ENCODE results near the gene KLHL35.

DNA sequence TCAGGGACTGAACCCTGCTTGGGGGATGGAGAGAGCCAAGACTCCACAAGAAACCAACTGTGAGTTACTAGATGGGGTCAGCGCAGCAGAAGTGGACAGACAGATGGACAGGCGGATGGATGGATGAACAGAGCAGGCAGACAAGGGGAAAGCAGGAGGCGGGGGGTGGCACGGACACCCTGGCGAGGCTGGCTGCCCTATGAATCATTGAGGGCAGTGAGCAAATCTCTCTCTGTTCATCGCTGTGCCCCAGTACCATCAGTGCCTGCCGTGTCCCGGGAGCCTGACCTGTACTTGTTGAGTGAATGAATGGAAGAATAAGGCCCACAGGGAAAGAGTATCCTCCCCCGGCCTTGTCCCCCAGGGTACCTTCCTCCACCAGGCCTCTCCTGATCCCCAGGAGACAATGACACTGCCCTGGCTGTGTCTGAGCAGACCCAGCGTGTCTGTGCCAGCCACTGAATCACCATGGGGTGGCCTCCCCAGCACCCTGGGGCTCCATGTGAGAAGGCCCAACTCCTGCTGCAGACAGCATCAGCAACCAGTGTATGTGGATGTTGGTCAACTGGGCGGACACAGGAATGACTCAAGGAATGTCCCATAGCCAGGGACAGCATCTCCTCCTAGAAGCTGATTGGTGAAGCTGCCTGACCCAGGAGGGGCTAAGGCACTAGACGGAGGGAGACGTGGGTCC, 5.1 kb upstream of the KLHL35 start:
- TF ChIP-seq POLR2A (IDR thresholded peaks at IDR 0.05), result no peak
- TF ChIP-seq, protein P1, sequence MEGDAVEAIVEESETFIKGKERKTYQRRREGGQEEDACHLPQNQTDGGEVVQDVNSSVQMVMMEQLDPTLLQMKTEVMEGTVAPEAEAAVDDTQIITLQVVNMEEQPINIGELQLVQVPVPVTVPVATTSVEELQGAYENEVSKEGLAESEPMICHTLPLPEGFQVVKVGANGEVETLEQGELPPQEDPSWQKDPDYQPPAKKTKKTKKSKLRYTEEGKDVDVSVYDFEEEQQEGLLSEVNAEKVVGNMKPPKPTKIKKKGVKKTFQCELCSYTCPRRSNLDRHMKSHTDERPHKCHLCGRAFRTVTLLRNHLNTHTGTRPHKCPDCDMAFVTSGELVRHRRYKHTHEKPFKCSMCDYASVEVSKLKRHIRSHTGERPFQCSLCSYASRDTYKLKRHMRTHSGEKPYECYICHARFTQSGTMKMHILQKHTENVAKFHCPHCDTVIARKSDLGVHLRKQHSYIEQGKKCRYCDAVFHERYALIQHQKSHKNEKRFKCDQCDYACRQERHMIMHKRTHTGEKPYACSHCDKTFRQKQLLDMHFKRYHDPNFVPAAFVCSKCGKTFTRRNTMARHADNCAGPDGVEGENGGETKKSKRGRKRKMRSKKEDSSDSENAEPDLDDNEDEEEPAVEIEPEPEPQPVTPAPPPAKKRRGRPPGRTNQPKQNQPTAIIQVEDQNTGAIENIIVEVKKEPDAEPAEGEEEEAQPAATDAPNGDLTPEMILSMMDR (IDR thresholded peaks at IDR 0.05), result no peak

Measured in uterus (tissue), 2 donors.